MM.1S (cell line): ENCODE results near the gene SNTB2.

ENCODE experiments used
- DNase-seq: peaks from one replicate; pipeline ENCODE4 v3.0.0-alpha.2; 2015
- H2AFZ ChIP-seq: fragments of 300-600 bp; sonication (generic); 2 replicates; pipeline ENCODE4 v1.6.0; 2016; ENCODE audit warnings: antibody characterized with exemption, low read length
- H3F3A ChIP-seq: fragments of 300-600 bp; sonication (generic); 2 replicates; pipeline ENCODE4 v1.6.1; 2016; ENCODE audit warnings: mild to moderate bottlenecking, antibody characterized with exemption, low read length, moderate library complexity, mixed read lengths; ENCODE audit not compliant: insufficient read depth
- H3K27ac ChIP-seq: fragments of 300-600 bp; sonication (generic); 2 replicates; pipeline ENCODE4 v1.5.1; 2016; ENCODE audit warnings: mild to moderate bottlenecking, low read length
- H3K27me3 ChIP-seq: fragments of 300-600 bp; sonication (generic); replicated peaks from 2 replicates; pipeline ENCODE4 v1.6.0; 2016; ENCODE audit warnings: low read length; ENCODE audit not compliant: insufficient read depth
- H3K36me3 ChIP-seq: fragments of 300-600 bp; sonication (generic); replicated peaks from 2 replicates; pipeline ENCODE4 v1.6.1; 2016; ENCODE audit warnings: mild to moderate bottlenecking, low read length, mixed read lengths; ENCODE audit not compliant: insufficient read depth
- H3K4me1 ChIP-seq: fragments of 300-600 bp; sonication (generic); 2 replicates; pipeline ENCODE4 v1.6.1; 2016; ENCODE audit warnings: low read length, mixed read lengths
- H3K4me2 ChIP-seq: fragments of 300-600 bp; sonication (generic); 2 replicates; pipeline ENCODE4 v1.6.0; 2016; ENCODE audit warnings: low read depth, low read length
- H3K4me3 ChIP-seq: fragments of 300-600 bp; sonication (generic); 2 replicates; pipeline ENCODE4 v1.5.1; 2016; ENCODE audit warnings: low read length, mixed read lengths
- H3K79me2 ChIP-seq: fragments of 300-600 bp; sonication (generic); 2 replicates; pipeline ENCODE4 v1.6.1; 2016; ENCODE audit warnings: mixed run types, low read length, mixed read lengths
- H3K9ac ChIP-seq: fragments of 300-600 bp; sonication (generic); 2 replicates; pipeline ENCODE4 v1.6.1; 2016; ENCODE audit warnings: low read length, mixed read lengths
- H3K9me2 ChIP-seq: fragments of 300-600 bp; sonication (generic); replicated peaks from 2 replicates; pipeline ENCODE4 v1.6.1; 2016; ENCODE audit warnings: mild to moderate bottlenecking, low read length, mixed read lengths; ENCODE audit not compliant: insufficient read depth
- H3K9me3 ChIP-seq: fragments of 300-600 bp; sonication (generic); replicated peaks from 2 replicates; pipeline ENCODE4 v1.6.1; 2016; ENCODE audit warnings: mild to moderate bottlenecking, low read length, mixed read lengths; ENCODE audit not compliant: insufficient read depth
- H4K20me1 ChIP-seq: fragments of 300-600 bp; sonication (generic); 2 replicates; pipeline ENCODE4 v1.6.1; 2016; ENCODE audit warnings: mild to moderate bottlenecking, low read length, moderate library complexity, mixed read lengths; ENCODE audit not compliant: insufficient read depth
- CTCF ChIP-seq: fragments of 300-600 bp; sonication (generic); IDR thresholded peaks from 2 replicates; pipeline ENCODE4 v1.5.1; 2016; ENCODE audit warnings: antibody characterized with exemption, low read length, mixed read lengths
- EZH2 ChIP-seq: fragments of 300-600 bp; sonication (generic); optimal IDR thresholded peaks from 2 replicates; pipeline ENCODE3; 2017; ENCODE audit warnings: low read depth, mild to moderate bottlenecking, antibody characterized with exemption, low read length, mixed read lengths
- EZH2phosphoT487 ChIP-seq: fragments of 300-600 bp; sonication (generic); IDR thresholded peaks from 2 replicates; pipeline ENCODE4 v1.6.1; 2018; ENCODE audit warnings: antibody characterized with exemption, low read length

Gene SNTB2

GRCh38 chr16:69344171-69344570, 157.2 kb downstream of the SNTB2 start:
- H3K79me2 ChIP-seq, result peaks cover 32% of the 10 kb centered on the region
- no peak overlapping the region for H2AFZ ChIP-seq
- TF ChIP-seq EZH2 (no peak), CTCF (no peak), EZH2phosphoT487 (no peak)
- H3K27me3 ChIP-seq, result no peaks in the 10 kb centered on the region
- H3F3A ChIP-seq, result peaks cover 10% of the 10 kb centered on the region; the same call in 1 of the 2 replicates
- H3K9ac ChIP-seq, result no peak overlapping the region
- no peak for DNase-seq
- no peak overlapping the region for H3K4me2 ChIP-seq
- no peak overlapping the region for H3K27ac ChIP-seq
- H3K4me1 ChIP-seq, result 0 out of 2 replicates have a peak, but pooled peaks cover 7% of the 10 kb centered on the region
- H3K9me2 ChIP-seq, result no peaks in the 10 kb centered on the region
- peaks cover 6% of the 10 kb centered on the region; the same call in 1 of the 2 replicates for H3K36me3 ChIP-seq
- H3K4me3 ChIP-seq, result no peak overlapping the region
- H3K9me3 ChIP-seq, result no peaks in the 10 kb centered on the region
- H4K20me1 ChIP-seq, result no peaks in the 10 kb centered on the region

DNA sequence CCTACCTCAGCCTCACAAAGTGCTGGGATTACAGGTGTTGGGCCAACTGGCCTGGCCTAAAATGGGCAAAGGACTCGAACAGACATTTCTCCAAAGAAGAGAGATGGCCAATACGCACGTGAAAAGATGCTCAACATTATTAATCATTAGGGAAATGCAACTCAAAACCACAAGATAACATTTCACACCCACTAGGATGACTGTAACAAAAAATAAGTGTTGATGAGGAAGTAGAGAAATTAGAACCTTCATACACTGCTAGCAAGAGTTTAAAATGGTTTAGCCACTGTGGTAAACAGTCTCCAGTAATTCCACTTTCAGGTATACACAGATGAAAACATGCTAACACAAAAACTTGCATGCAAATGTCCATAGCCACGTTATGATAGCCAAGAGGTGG, 159.0 kb downstream of the SNTB2 start:
- Histone ChIP-seq H3K9ac (no peak overlapping the region), H2AFZ (no peak overlapping the region), H3K4me2 (no peak overlapping the region), H3K27me3 (no peaks in the 10 kb centered on the region), H3K9me3 (no peaks in the 10 kb centered on the region), H4K20me1 (no peaks in the 10 kb centered on the region), H3K27ac (no peak overlapping the region), H3K9me2 (no peaks in the 10 kb centered on the region), H3K4me3 (no peak overlapping the region), H3F3A (0 out of 2 replicates have a peak, but pooled peaks cover 5% of the 10 kb centered on the region), H3K4me1 (0 out of 2 replicates have a peak, but pooled peaks cover 5% of the 10 kb centered on the region), H3K79me2 (peaks cover 18% of the 10 kb centered on the region), H3K36me3 (peaks cover 6% of the 10 kb centered on the region; the same call in 1 of the 2 replicates)
- DNase-seq, result no peak
- TF ChIP-seq CTCF (no peak), EZH2phosphoT487 (no peak), EZH2 (no peak)

DNA sequence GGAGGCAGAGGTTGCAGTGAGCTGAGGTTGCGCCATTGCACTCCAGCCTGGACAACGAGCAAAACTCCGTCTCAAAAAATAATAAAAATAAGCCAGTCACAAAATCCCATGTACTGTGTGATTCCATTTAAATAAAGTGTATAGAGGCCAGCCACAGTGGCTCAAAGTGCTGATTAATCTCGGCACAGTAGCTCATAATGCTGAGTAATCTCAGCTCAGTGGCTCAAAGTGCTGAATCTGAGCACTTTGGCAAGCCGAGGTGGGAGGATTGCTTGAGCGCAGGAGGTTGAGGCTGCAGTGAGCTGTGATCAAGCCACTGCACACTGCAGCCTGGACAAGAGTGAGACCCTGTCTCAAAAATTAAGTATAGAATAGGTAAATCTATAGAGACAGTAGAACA, 159.7 kb downstream of the SNTB2 start:
- H3K36me3 ChIP-seq, result no peaks in the 10 kb centered on the region; the same call in 1 of the 2 replicates
- no peak for TF ChIP-seq EZH2
- TF ChIP-seq EZH2phosphoT487, result no peak
- no peak for TF ChIP-seq CTCF
- no peak overlapping the region for H3K9ac ChIP-seq

More for the DNA sequence above, 159.7 kb downstream of the SNTB2 start:
- no peak overlapping the region for H2AFZ ChIP-seq
- no peak overlapping the region for H3K4me3 ChIP-seq
- H3K9me2 ChIP-seq, result no peaks in the 10 kb centered on the region
- 0 out of 2 replicates have a peak, but pooled peaks cover 5% of the 10 kb centered on the region for H3F3A ChIP-seq
- H3K79me2 ChIP-seq, result peaks cover 10% of the 10 kb centered on the region
- no peaks in the 10 kb centered on the region for H3K9me3 ChIP-seq
- no peaks in the 10 kb centered on the region for H3K4me1 ChIP-seq
- DNase-seq, result no peak
- H4K20me1 ChIP-seq, result no peaks in the 10 kb centered on the region
- H3K4me2 ChIP-seq, result no peak overlapping the region
- H3K27ac ChIP-seq, result no peak overlapping the region
- no peaks in the 10 kb centered on the region for H3K27me3 ChIP-seq
